H1 (cell line): ENCODE results near the gene IWS1.

Source experiments
- EZH2 ChIP-seq: fragments of 200-600 bp; sonication (generic); IDR thresholded peaks from 2 replicates; pipeline ENCODE4 v1.7.1; 2012; ENCODE audit warnings: low read depth, mild to moderate bottlenecking, moderate library complexity, low read length, inconsistent platforms; ENCODE audit not compliant: severe bottlenecking
- SIN3A ChIP-seq, 2 experiments: IDR thresholded peaks in 1 of 2; conservative IDR thresholded peaks in 1 of 2; 2 replicates each; pipeline ENCODE4 v1.6.1; 2011 to 2012; ENCODE audit warnings: low read length in 2 of 2, improper control_type of control experiment in 1 of 2, low read depth in 1 of 2, mild to moderate bottlenecking in 1 of 2
- TAF1 ChIP-seq: IDR thresholded peaks from 2 replicates; pipeline ENCODE4 v1.6.1; 2011; ENCODE audit warnings: mild to moderate bottlenecking, low read depth, low read length
- ZNF274 ChIP-seq: IDR thresholded peaks from 2 replicates; pipeline ENCODE4 v1.7.0; 2012; ENCODE audit warnings: low read length, borderline replicate concordance; ENCODE audit errors: extremely low read depth

DNA sequence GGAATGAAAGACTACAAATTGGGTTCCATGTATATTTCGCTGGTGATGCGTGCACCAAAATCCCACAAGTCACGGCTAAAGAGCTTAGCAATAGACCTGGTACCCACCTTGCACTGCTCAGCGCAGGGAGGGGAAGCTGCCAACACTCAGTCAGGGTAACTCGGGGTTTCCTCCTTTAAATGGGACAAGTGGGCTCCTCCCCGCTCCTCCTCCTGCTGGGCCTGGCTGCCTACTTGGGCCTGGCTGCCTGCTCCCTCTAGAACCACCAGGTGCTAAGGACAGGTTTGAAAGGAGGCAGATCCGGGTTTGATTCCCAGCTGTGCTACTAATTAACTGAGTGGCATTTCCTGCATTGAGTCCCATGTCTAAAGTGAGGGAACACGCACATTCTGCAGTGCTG, 32.6 kb upstream of the IWS1 start:
- TF ChIP-seq EZH2: no peak
- no peak for TF ChIP-seq ZNF274
- no peak for TF ChIP-seq TAF1
- TF ChIP-seq SIN3A (conservative IDR thresholded peaks at IDR 0.05 in 1 of 2, IDR thresholded peaks at IDR 0.05 in 1 of 2; ENCODE audit: low read depth in 1 of 2, low read length in 2 of 2): no peak
